Spinal cord (tissue), 10 donors: Measurements from ENCODE around the gene RAB13. TPM values are rescaled to one million over a fixed set of nuclear protein-coding genes. Genes with fewer than 3 reads are reported as not detected.

Experiments used
- DNase-seq, 6 donors: peaks; one replicate each; pipeline versions ENCODE4 v3.0.0 to v3.0.0-alpha.2; 2013 to 2015; ENCODE audit warnings: low spot score in 6 of 6, low read depth in 4 of 6
- H3K27ac ChIP-seq: one replicate; pipeline ENCODE4 v1.5.1; 2013; ENCODE audit warnings: low read depth, low read length, control low read depth
- H3K27me3 ChIP-seq: one replicate; pipeline ENCODE4 v1.6.1; 2013; ENCODE audit warnings: low read length; ENCODE audit not compliant: control insufficient read depth, insufficient read depth
- H3K36me3 ChIP-seq: one replicate; pipeline ENCODE4 v1.6.1; 2013; ENCODE audit warnings: low read length; ENCODE audit not compliant: control insufficient read depth, insufficient read depth
- H3K4me1 ChIP-seq: one replicate; pipeline ENCODE4 v1.6.1; 2013; ENCODE audit warnings: low read length; ENCODE audit not compliant: control insufficient read depth, insufficient read depth
- H3K4me3 ChIP-seq: one replicate; pipeline ENCODE4 v1.5.1; 2013; ENCODE audit warnings: low read depth, low read length, control low read depth
- H3K9me3 ChIP-seq: one replicate; pipeline ENCODE4 v1.6.1; 2013; ENCODE audit warnings: low read length; ENCODE audit not compliant: control insufficient read depth, insufficient read depth
- WGBS: methylation state at CpG from one replicate; pipeline ENCODE4 v1.1.5; 2013; ENCODE audit warnings: missing lambda C conversion rate; ENCODE audit not compliant: insufficient coverage; 5-methylcytosine and 5-hydroxymethylcytosine counted together
- polyA plus RNA-seq, 2 donors: library from polyadenylated mRNA; unstranded; fragments of 120-200 nt; gene quantifications; one replicate each; pipeline ENCODE4 v1.2.1, GENCODE V29; 2013; ENCODE audit not compliant: insufficient read length in 2 of 2
- total RNA-seq, 2 donors: library from RNA; depleted of rRNA in 1 of 2; stranded (reverse); fragments of 120-200 nt in 1 of 2; fragments of >200 nt in 1 of 2; gene quantifications; one replicate each; pipeline versions ENCODE4 v1.2.3 to v1.2.4, GENCODE V29; 2013 to 2014
- donor health status: healthy.

The RAB13 gene
- total and polyA plus RNA-seq, 4 donors = 17.6 to 57.1 (median 48.5) TPM

DNA sequence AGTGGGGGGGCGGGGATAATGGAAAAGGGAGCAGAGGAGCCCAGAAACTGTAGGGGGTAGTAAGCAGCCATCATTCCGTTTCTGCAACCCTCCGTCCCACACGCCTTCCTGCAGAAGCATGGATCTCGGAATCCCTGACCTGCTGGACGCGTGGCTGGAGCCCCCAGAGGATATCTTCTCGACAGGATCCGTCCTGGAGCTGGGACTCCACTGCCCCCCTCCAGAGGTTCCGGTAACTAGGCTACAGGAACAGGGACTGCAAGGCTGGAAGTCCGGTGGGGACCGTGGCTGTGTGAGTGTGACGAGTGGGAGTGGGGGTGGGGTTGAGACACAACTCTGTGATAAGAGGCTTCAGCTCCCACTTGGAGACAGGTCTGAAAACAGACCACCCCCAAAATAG is 17.7 kb downstream of the RAB13 start:
- peak overlapping the region; percentile 78 for H3K4me3 ChIP-seq
- H3K4me1 ChIP-seq = peaks cover 24% of the 10 kb centered on the region
- peaks cover 9% of the 10 kb centered on the region for H3K36me3 ChIP-seq
- DNase-seq = peak in 2 of 6 donors; percentile 51 to 72
- WGBS = 14% methylated on average over 5 of the region's 13 CpGs
- H3K27ac ChIP-seq = peak overlapping the region; percentile 90
- H3K27me3 ChIP-seq = no peaks in the 10 kb centered on the region
- H3K9me3 ChIP-seq = no peaks in the 10 kb centered on the region

DNA sequence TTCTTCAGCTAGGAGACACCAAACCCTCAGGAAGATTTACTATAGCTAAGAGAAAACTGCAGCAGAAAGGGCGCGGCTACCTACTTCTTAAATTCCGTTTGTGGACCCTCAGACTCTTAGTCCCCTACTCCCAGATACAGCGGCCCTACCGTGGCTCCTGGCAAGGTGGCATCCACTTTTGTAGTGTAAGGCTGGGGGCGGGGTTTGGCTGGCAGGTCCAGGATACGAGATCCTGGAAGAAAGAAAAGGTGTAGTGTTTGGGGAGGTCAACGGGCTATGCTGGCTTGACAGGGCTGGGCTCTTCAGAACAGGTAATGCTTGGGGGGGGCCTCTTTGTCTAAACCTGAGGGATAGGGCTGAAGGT is 18.2 kb downstream of the RAB13 start:
- H3K27me3 ChIP-seq = no peaks in the 10 kb centered on the region
- peak overlapping the region; percentile 78 for H3K4me3 ChIP-seq
- H3K36me3 ChIP-seq = peaks cover 4% of the 10 kb centered on the region
- 0% methylated on average over 3 of the region's 8 CpGs for WGBS
- H3K27ac ChIP-seq = peak overlapping the region; percentile 90
- peaks cover 24% of the 10 kb centered on the region for H3K4me1 ChIP-seq
- DNase-seq = no peak
- H3K9me3 ChIP-seq = no peaks in the 10 kb centered on the region

DNA sequence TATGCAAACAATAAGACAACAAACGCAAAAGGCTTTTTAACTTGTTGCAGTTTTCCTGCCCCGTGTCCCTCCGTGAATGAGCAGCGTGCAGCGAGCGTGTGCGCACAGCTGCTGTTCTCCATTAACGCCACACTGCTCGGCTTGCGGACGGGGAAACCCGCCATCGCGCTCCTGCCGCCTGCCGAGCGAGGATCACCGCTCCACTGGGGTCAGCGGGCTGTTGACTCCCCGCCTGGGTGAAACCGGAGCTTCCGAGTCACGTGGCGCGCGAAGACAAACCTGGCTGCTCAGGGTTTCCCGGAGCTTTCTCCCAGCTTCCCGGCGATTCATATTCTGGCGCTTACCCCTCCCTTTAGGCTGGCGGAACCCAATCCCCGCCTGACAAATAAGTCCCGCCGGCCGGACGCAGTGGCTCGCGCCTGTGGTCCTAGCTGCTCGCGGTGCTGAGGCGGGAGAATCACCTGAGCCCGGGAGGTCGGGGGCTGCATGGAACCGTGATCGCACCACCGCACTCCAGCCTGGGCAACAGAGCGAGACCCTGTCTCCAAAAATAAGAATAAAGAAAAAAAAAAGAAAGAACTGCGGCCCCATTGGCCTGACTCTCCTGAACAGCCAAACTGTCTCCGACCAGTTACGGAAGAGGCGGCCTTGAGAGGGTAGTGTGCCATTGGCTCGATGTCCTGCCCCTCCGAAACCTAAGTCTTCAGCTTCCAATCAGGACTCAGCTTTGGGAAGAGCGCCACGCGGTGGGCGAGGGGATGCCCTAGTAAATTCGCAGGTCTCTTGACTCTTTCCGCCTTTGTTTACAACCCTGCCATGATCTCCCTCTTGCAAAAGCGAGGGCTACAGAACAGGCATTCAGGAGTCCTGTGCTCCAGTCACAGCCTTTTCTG is 18.8 kb downstream of the RAB13 start, which contains the start of gene CREB3L4:
CREB3L4 (plus strand) TSS at position 796 of the 893 bp plus-strand sequence. CDS start 624 bp downstream, outside the sequence.
- peaks cover 2% of the 10 kb centered on the region for H3K36me3 ChIP-seq
- no peaks in the 10 kb centered on the region for H3K27me3 ChIP-seq
- no peaks in the 10 kb centered on the region for H3K9me3 ChIP-seq
- WGBS = under 1% methylated on average over 60 of the region's 60 CpGs
- peak within 1 kb of the TSS; percentile 90 for H3K27ac ChIP-seq
- peaks cover 30% of the 10 kb centered on the region for H3K4me1 ChIP-seq
- DNase-seq = peak; percentile 92 to 99 (median 95)
- peak within 1 kb of the TSS; percentile 78 for H3K4me3 ChIP-seq

DNA sequence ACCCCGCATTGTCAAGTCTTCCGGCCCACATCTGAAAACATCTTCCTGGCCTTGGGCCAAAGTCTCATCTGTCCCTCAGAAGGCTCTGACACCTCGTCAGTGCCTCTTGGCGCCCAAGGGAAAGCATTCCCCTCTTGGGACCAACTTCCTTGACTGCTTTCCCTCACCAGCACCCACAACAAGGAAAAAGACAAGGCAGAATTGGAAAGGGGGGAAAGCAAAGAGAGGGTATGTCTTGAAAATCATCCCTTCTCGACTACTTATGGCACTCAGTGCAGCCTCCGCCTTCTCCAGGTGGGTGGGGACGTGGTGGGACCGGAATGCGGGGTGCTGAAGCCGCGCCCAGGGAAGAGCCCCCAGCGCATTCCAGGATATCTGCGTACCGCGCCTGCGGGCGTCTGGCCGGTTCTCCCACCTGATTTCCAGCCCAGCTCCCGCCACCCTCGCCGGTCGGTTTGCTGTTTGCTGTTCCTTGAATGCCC is 22.2 kb downstream of the RAB13 start:
- H3K4me3 ChIP-seq = peak overlapping the region; percentile 79
- H3K9me3 ChIP-seq = no peaks in the 10 kb centered on the region
- DNase-seq = no peak
- no peaks in the 10 kb centered on the region for H3K27me3 ChIP-seq
- peaks cover 18% of the 10 kb centered on the region for H3K36me3 ChIP-seq
- under 1% methylated on average over 18 of the region's 22 CpGs for WGBS
- peaks cover 36% of the 10 kb centered on the region for H3K4me1 ChIP-seq
- peak overlapping the region; percentile 87 for H3K27ac ChIP-seq

DNA sequence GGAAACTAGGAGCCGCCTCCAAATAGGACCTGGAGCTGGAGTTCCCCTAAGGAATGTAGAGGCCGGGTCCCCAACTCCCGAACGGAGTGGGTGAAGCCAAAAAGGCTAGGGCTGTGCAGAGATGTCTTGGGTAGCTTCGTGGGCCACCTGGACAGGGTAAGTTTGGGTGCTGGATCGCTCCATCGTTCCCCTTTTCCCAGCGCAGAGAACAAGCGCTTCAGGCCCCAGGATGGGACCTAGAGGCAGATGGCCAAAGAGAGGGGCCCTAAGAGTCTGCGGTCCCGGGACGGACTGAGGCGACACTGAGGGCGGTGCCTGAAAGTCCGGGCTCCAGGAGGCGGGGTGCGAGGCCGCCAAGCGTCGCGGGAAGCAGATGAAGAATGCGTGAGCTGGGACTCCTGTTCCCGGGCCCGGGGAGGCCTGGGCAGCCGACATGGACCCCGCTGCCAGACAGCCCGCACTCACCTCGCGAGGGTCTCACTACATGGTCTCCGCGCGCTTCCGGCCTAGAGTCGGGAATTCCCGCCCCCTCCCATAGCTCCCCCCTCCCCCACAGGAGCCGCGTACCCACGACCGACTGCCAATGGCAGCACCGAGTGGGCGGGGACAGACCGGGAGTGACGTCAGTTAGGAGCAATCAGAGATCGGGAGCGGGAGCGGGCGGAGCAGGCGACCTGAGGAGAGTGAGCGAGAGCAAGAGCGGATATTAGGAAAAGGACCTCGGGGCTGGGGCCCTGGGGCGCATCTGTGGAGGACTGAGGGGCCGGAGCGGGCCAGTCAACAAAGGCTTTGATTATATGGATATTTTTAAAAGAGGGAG is 22.9 kb downstream of the RAB13 start, which contains the start of gene SLC39A1:
SLC39A1 (minus strand) TSS at position 508 of the 820 bp plus-strand sequence. CDS start 822 bp downstream, outside the sequence.
- WGBS = 0% methylated on average over 44 of the region's 54 CpGs
- Histone ChIP-seq H3K4me1 (peaks cover 33% of the 10 kb centered on the region), H3K27ac (peak within 1 kb of the TSS; percentile 87), H3K27me3 (no peaks in the 10 kb centered on the region), H3K4me3 (peak within 1 kb of the TSS; percentile 79), H3K36me3 (peaks cover 18% of the 10 kb centered on the region), H3K9me3 (no peaks in the 10 kb centered on the region)
- DNase-seq = peak; percentile 90 to 99 (median 97)

DNA sequence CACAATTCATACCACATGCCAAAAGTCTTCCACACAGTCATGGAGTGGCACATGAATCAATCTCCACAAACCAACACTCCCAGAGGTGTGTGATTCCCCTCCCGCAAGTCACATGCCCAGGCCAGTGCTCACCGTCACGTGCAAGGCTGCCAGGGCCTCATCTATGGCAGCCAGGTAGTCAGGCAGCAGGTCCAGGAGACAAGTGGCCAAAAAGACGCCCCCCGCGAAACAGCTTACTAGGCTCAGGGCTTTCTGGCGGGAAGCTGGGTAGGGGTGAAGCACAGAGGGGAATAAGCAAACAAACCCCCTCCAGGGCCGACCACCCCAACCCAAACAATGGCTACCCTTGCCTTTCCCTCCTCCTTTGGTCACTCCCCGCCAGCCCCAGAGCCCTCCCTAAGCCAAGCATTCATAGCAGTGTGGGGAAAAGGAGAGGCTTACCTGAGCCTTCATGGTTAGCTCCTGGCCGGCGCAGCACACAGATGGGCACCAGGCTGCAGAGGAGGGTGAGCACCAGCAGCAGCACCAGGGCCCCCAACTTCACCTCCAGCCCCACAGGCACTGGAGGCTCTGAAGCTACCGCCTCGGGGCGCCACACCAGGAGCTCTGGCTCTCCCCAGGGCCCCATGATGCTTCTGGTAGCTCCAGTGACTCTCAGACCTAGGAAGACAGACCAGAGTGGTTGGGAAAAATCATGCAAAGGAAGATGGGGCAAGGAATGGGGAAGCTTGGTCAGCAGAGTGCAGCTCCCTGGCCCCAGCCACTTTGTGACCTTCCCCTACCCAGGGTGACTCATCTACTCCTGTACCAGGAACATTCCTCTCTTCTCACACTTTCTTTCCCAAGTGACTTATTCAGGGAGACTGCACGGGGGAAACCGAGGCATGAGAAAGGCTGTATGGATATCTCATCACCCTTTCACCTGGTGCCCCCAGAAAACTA is 23.8 kb downstream of the RAB13 start:
- WGBS = 30% methylated on average over 8 of the region's 16 CpGs
- peak overlapping the region; percentile 87 for H3K27ac ChIP-seq
- peaks cover 34% of the 10 kb centered on the region for H3K4me1 ChIP-seq
- peaks cover 18% of the 10 kb centered on the region for H3K36me3 ChIP-seq
- no peaks in the 10 kb centered on the region for H3K9me3 ChIP-seq
- no peaks in the 10 kb centered on the region for H3K27me3 ChIP-seq
- no peak for DNase-seq
- peak overlapping the region; percentile 79 for H3K4me3 ChIP-seq

DNA sequence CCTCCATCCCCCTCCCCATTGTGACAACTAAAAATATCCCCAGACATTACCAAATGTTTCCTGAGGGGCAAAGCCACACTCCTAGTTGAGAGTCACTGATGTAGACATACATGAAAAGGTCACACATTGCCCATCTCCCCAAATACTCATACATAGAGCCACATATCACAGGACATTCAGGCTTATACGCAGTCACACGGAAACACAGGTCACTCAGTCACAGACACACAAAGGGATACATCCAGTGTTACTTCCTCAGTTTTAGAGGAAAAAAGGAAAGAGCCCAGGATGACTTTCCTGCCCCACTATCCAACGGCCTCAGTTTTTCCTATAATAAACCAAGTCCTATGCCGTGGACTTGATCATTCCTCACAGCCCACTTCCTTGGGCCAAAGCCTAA is 24.7 kb downstream of the RAB13 start:
- DNase-seq = no peak
- H3K27ac ChIP-seq = no peak overlapping the region
- H3K9me3 ChIP-seq = no peaks in the 10 kb centered on the region
- H3K4me1 ChIP-seq = peaks cover 42% of the 10 kb centered on the region
- H3K4me3 ChIP-seq = no peak overlapping the region
- peaks cover 18% of the 10 kb centered on the region for H3K36me3 ChIP-seq
- 84% methylated on average over 3 of the region's 4 CpGs for WGBS
- H3K27me3 ChIP-seq = no peaks in the 10 kb centered on the region

DNA sequence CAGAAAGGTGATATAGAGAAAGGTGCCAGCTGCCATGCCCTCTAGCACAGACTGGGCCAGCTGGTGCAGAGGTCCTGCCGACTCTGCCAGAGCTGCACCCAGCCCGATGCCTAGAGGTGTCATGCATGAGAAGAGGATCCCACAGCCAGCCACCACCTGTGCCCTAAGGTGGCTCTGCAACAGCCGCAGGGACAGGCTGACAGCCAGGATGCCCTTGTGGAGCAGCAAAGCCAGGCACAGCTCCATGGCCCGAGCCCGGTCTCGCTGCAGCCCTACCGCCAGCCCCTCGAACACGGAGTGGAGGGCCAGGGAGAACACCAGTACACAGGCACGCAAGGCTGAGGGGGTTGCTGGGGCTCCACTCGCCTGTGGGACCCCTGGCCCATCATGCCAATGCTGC is 25.9 kb downstream of the RAB13 start:
- WGBS = 96% methylated on average over 11 of the region's 11 CpGs
- Histone ChIP-seq H3K27me3 (no peaks in the 10 kb centered on the region), H3K27ac (no peak overlapping the region), H3K36me3 (peaks cover 25% of the 10 kb centered on the region), H3K9me3 (no peaks in the 10 kb centered on the region), H3K4me1 (peaks cover 46% of the 10 kb centered on the region), H3K4me3 (no peak overlapping the region)
- no peak for DNase-seq
